ENCODE results near the gene SMARCA4.
"Not testable (repeated sequence)": the region's sequence is repeated elsewhere in the genome, so short reads cannot be mapped to it uniquely, and the experiment has no call there.

SMARCA4 gene

GRCh38 chr19:10981252-10981895 lies 20.5 kb downstream of the SMARCA4 start:
- no peak for DNase-seq

DNA sequence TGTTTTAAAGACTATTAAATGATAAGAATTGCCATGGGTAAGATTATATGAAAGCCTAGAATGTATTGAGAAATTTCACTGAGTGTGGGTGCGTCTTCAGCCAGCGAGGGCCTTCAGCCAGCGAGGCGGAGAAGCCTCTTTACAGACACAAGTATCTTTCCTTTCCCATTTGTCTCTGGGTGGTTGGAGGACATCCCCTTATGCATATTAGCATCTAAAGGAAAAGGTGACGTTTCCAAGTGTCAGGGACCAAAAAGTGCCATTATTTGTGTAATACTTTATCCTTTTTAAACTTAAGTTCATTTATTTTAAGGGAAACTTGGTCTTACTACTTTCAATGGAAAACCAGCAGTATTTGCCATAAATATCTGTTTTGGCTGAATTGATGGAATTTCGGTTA lies 22.2 kb downstream of the SMARCA4 start:
- no peak for DNase-seq

DNA sequence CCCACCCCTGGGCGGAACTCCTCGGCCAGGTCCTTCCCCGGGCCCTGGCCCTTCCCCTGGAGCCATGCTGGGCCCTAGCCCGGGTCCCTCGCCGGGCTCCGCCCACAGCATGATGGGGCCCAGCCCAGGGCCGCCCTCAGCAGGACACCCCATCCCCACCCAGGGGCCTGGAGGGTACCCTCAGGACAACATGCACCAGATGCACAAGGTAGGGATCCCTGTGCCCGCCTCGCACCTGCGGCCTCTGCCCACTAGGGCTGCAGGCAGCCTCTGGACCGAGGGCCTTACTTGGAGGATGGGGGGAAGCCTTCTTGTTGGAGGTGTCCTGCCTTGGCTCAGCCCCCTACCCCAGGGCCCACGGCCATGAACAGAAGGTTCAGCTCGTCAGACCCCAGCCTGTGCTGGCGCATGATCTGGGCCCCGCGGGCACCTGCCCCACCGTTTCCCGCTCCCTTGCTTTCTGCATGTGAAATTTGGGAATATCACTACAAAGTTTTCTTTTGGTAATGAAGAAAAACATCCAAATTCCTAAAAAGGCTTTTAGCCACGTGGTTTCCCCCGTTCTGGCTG lies 23.4 kb downstream of the SMARCA4 start:
- no peak for DNase-seq

DNA sequence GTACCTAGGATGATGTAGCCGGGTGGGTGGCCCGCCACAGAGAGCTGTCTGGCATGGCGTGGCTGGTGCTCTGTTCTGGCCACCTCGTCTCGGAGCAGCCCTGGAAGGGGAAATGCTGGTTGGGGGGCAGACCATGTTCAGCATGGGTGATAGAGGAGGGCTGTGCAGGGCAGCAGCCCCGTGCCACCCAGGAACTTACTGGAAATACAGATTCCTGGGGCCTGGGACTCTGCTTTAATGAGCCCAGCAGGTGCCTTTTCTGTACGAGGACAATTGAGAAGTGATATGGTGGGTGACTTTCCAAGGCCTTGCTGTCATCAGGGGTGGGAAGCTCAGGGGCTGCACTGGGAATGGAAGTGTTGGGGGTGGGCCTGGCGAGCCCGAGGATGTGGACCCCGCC lies 24.7 kb downstream of the SMARCA4 start:
- DNase-seq: no peak

GRCh38 chr19:10986301-10987127 lies 25.7 kb downstream of the SMARCA4 start:
- no peak for DNase-seq

DNA sequence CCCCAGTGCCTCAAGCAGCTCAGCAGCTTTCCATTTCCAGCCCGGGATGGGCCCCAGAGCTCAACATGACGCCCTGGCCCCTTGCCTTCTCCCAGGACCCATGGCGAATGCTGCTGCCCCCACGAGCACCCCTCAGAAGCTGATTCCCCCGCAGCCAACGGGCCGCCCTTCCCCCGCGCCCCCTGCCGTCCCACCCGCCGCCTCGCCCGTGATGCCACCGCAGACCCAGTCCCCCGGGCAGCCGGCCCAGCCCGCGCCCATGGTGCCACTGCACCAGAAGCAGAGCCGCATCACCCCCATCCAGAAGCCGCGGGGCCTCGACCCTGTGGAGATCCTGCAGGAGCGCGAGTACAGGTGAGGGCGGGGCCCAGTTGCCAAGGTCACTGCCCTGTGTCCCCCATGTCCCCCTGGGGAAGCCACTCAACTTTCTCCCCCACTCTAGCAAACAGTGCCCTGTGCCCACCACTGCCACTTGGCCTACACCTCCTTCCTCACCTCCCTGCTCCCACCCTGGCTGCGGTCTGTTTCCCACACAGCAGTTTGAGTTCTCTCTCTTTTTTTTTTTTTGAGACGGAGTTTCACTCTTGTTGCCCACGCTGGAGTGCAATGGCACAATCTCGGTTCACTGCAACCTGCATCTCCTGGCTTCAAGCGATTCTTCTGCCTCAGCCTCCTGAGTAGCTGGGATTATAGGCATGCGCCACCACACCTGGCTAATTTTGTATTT lies 26.9 kb downstream of the SMARCA4 start:
- DNase-seq: no peak

- no peak for DNase-seq
Observed at GRCh38 chr19:10988380-10988779, 27.6 kb downstream of the SMARCA4 start.

GRCh38 chr19:10988921-10989320 lies 28.1 kb downstream of the SMARCA4 start:
- DNase-seq: no peak

DNA sequence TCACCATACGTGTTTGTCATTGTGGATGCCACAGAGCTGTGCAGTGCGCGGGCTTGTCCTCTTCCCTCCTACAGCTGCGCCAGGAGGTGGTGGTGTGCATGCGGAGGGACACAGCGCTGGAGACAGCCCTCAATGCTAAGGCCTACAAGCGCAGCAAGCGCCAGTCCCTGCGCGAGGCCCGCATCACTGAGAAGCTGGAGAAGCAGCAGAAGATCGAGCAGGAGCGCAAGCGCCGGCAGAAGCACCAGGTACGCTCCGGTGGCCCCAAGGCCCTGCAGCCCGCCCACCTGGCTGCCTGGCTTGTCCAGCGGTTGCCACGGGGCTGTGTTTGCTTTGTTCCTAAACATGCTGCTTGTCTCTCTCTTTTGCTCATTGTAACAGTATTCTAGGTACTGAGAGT lies 30.2 kb downstream of the SMARCA4 start:
- no peak for DNase-seq

- no peak for DNase-seq
Observed at GRCh38 chr19:10991521-10992081, 30.8 kb downstream of the SMARCA4 start.

DNA sequence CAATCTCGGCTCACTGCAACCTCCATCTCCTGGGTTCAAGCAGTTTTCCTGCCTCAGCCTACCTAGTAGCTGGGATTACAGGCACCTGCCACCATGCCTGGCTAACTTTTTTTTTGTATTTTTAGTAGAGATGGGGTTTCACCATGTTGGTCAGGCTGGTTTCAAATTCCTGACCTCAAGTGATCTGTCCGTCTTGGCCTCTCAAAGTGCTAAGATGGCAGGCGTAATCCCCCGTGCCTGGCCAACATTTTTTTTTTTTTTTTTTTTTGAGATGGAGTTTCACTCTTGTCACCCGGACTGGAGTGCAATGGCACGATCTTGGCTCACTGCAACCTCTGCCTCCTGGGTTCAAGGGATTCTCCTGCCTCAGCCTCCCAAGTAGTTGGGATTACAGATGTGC lies 31.3 kb downstream of the SMARCA4 start:
- not testable (repeated sequence) for DNase-seq

DNA sequence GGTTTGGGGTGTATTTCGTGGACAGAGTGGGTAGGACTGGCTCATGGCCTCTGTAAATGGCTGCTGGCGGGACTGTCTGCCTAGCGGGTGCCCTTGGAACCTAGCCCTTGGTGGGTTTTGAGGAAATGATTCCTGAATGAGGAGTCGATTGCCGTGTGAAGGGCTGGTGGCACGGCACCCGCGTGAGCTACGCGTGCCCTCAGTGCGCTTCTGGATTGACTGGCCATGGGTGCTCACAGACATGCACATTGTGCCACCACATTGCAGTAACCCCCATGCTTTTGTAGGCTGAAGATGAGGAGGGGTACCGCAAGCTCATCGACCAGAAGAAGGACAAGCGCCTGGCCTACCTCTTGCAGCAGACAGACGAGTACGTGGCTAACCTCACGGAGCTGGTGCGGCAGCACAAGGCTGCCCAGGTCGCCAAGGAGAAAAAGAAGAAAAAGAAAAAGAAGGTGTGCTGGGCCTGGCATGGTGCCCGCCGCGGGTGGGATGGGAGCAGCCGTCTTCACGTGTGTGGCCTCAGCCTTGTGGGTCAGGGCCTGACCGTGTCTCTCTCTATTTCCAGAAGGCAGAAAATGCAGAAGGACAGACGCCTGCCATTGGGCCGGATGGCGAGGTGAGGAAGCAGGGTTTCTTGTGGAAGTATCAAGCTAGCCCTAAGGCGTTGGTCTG lies 35.2 kb downstream of the SMARCA4 start:
- DNase-seq: no peak

GRCh38 chr19:10998045-10998533 lies 37.3 kb downstream of the SMARCA4 start:
- no peak for DNase-seq

DNA sequence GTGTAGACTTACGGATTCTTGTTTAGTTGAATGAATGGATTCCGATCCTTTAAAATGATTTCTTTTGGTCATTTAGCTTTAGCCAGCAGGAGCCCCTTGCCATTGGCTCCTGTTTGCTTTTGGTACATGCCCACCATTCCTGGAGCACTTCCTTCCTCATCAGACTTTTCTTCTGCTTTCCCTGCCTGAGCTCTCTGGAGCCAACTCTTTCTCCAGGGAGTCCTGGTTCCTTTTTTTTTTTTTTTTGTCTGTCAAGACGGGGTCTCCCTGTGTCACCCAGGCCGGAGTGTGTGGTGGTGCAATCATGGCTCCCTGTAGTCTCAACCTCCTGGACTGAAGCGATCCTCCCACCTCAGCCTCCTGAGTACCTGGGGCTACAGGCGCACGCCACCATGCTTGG lies 37.8 kb downstream of the SMARCA4 start:
- no peak for DNase-seq

- DNase-seq: no peak
Observed at GRCh38 chr19:11005521-11005920, 44.7 kb downstream of the SMARCA4 start.

GRCh38 chr19:11007385-11007784 lies 46.6 kb downstream of the SMARCA4 start:
- no peak for DNase-seq

DNA sequence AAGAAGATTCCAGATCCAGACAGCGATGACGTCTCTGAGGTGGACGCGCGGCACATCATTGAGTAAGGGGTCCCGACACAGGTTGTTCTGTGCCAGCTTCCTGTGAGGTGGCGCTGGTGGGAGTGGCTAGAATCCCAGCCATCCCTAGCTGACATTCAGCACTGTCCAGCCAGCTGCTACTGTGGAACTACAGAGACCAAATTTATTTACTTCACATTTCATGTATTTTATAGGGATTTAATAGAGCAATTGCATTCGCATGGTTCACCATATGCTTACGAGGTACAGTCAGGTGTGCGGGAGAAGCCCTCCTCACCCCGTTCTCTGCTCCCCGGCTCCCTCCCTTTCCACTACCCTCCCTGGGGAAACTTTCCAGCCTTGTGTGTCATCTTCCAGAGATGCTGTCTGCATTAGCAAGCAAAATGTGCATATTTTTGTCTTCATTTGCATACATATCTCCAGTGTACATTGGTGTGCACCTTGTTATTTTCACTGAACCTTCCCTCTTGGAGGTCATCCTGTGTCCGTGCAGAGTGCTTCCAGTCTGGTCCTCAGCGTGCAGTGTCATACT lies 47.2 kb downstream of the SMARCA4 start:
- DNase-seq: no peak

- DNase-seq: no peak
Observed at GRCh38 chr19:11010041-11010440, 49.2 kb downstream of the SMARCA4 start.

- DNase-seq: no peak
Observed at GRCh38 chr19:11012507-11012906, 51.7 kb downstream of the SMARCA4 start.

- DNase-seq: no peak
Observed at GRCh38 chr19:11013771-11014170, 52.9 kb downstream of the SMARCA4 start.

GRCh38 chr19:11014403-11014911 lies 53.6 kb downstream of the SMARCA4 start:
- DNase-seq: no peak

GRCh38 chr19:11016631-11017030 lies 55.8 kb downstream of the SMARCA4 start:
- DNase-seq: no peak
